ENCODE results near the gene RBM3.

Gene RBM3

GRCh38 chrX:48578661-48579128 lies 4.4 kb downstream of the RBM3 start:
- DNase-seq = no peak

- no peak for DNase-seq
These were observed 5.0 kb downstream of the RBM3 start for GRCh38 chrX:48579259-48579658.

GRCh38 chrX:48580662-48581061 lies 6.4 kb downstream of the RBM3 start:
- DNase-seq = no peak

DNA sequence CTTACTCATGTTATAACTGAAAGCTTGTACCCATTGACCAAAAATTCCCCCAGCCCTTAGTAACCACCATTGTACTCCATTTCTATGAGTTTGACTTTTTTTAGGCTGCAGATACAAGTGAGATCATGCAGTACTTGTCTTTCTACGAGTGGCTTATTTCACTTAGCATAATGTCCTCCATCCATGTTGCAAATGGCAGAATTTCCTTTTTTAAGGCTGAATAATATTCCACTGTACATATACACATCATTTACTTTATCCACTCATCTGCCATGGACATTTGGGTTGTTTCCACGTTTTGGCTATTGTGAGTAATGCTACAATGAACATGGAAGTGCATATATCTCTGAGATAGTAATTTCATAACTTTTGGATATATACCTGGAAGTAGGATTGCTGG lies 10.4 kb downstream of the RBM3 start:
- DNase-seq = no peak

GRCh38 chrX:48589482-48590162 lies 15.3 kb downstream of the RBM3 start:
- DNase-seq = no peak

- DNase-seq = no peak
These were observed 16.2 kb downstream of the RBM3 start for GRCh38 chrX:48590203-48591103.

- DNase-seq = no peak
These were observed 17.0 kb downstream of the RBM3 start for GRCh38 chrX:48591255-48591791.

DNA sequence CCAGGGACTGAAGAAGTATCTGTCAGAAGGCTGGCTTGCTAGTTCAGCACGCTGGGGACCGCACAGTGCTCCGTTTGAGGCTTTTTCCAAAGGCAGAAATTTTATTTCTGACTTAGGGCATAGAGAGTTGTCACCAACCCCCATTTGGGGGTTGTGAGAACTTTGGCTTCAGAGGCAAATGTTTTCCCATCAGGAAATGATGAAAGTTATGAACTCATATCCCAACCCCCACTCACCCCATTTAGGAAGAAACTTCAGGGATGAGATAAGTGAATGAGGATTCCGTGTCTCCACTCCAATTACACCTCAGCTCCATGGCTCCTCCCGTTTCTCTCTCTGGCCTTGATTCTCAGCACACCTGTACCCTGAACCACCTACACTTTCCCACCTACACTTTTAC lies 18.7 kb downstream of the RBM3 start:
- no peak for DNase-seq

GRCh38 chrX:48595929-48596328 lies 21.6 kb downstream of the RBM3 start:
- no peak for DNase-seq

DNA sequence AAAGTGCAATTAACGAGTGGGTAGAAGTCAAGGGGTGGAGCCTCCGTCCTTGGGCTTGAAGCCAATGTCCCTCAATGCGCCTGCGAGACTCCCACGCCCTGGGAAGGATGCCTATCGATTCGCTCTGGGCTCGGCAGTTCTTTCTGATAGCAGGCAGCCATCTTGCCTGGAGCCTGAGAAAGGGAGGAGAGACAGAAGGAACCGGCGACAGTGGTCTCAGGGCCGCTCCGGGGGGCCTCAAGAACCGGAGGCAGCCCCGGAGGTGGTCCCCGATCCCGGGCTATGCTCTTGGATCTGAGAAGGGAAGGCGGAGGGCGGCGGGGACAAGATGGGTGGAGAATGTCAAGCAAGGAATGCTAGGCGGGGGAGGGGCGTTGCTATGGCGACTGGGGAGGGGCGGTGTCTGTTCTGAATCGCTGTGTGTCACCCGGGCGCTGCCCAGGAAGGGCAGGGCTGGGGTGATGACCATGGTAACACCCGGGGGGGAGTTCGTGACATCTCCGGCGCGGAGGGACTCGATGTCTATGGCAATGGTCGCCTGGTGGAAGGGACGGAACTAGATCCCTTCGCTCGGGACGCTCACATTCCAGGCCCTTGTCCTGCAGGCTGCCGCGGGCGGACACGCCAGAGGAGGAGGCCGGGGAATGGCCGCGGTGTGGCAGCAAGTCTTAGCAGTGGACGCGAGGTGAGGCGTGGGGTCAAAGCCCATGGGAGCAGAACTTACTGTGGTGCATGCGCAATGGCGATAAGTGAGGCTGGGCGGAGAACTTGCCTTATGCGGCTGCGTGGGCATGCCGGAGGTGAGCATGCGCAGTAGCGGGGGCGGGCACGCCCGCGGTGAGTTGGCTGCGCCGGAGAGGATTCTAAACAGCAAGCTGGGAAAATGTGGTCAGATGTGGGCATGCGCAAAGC lies 23.3 kb downstream of the RBM3 start, which contains the start of gene WDR13:
Gene WDR13, plus strand, starts transcription at position 140 of the 912 bp plus-strand sequence. Its CDS starts 505 bp downstream, at position 645.
- peak; percentile 87 to 94 for DNase-seq

DNA sequence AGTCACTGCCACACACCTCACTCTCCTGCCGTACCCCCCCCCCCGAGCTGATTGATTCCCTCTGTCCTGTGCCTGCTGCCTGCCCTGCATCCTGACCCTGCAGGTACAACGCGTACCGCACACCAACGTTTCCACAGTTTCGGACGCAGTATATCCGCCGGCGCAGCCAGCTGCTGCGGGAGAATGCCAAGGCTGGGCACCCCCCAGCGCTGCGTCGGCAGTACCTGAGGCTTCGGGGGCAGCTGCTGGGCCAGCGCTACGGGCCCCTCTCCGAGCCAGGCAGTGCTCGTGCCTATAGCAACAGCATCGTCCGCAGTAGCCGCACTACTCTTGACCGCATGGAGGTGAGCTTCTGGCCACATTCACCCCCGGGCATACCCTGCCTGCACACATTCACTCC lies 24.3 kb downstream of the RBM3 start:
- no peak for DNase-seq

GRCh38 chrX:48599341-48599740 lies 25.1 kb downstream of the RBM3 start:
- no peak for DNase-seq

DNA sequence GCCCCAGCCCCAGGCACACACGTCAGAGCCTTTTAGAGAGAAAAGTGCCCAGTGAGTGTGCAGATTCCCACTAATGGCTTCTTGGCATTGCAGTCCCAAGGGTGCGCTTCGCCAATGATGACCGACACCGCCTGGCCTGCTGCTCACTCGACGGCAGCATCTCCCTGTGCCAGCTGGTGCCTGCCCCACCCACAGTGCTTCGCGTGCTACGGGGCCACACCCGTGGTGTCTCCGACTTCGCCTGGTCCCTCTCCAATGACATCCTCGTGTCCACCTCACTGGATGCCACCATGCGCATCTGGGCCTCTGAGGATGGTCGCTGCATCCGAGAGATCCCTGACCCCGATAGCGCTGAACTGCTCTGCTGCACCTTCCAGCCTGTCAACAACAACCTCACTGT lies 25.9 kb downstream of the RBM3 start:
- no peak for DNase-seq

DNA sequence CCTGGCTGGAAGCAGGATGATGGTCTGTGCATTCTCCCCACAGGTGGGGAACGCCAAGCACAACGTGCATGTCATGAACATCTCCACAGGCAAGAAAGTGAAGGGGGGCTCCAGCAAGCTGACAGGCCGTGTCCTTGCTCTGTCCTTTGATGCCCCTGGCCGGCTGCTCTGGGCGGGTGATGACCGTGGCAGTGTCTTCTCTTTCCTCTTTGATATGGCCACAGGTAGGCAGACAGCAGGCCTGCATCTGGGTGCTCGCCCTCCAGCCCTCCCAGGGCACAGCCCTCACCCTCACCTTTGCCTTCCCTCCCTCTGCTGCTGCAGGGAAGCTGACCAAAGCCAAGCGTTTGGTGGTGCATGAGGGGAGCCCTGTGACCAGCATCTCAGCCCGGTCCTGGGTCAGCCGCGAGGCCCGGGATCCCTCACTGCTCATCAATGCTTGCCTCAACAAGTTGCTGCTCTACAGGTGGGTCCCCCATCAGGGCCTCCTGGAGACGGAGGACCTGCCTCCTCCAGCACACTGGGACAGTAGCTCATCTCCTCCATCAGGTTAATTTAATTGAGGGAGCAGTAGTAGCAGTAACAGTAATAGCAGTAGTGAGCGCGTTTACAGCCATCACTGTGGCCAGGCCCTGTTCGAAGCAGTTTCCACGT lies 27.6 kb downstream of the RBM3 start:
- no peak for DNase-seq

GRCh38 chrX:48604701-48605100 lies 30.4 kb downstream of the RBM3 start:
- no peak for DNase-seq

- DNase-seq = no peak
These were observed 31.8 kb downstream of the RBM3 start for GRCh38 chrX:48606091-48606490.

GRCh38 chrX:48611703-48612102 lies 37.4 kb downstream of the RBM3 start:
- no peak for DNase-seq

- no peak for DNase-seq
These were observed 39.3 kb downstream of the RBM3 start for GRCh38 chrX:48613502-48614160.

GRCh38 chrX:48616576-48616975 lies 42.3 kb downstream of the RBM3 start:
- DNase-seq = no peak

DNA sequence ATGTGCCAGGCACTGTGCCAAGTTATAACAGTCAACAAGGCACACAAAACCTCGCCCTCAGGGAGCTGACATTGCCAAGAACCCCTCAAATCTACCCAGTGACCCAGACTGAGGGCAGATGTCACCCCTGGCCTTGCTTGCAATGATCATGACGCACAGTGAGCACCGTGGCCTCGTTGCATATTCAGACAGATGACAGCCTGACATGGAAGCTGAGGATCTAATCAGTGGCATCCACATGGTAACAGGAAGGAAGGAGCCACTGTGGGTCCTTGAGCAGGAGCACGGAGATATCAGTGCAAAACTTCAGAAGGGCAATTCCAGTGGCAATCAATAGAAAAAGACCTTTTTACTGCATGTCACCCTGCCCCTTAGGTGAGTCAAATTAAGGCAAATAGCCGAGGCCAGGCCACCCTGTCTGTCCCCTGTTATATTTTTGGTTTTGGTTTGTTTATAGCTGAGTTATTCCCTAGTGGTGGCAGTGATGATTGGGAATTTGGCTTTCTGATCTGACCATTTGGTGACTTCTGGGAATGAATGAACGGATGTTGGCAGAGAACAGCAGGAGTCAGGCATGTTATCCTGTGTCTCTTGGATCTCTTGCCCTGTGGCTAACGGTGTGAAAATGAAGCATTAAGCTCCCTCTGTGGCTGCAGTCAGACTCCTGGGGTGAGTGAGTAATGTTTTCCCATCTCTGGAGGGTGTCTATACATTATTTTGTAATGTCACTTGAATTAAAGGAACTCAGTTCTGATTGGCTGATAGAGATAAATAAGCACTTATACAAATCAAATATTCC lies 43.5 kb downstream of the RBM3 start:
- DNase-seq = no peak
